ENCODE data around the gene NOS1. TPM values are rescaled to one million over a fixed set of nuclear protein-coding genes. Genes with fewer than 3 reads are reported as not detected.

The NOS1 gene
- polyA plus RNA-seq, 1 experiment = not detected

DNA sequence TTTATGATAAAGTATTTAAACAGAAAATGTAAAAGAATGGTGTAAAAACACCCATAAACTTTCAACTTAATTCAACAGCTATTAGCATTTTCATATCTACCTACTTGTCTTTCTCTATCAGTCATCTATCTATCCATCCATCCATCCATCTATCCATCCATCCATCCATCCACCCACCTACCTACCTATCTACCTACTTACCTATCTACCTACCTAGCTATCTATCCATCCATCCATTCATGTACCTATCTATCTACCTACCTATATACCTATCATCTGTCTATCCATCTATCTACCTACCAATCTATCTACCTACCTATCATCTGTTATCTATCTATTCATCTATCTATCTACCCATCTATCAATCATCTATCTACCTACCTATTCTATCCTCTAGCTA lies 8.5 kb downstream of the NOS1 start:
- Histone ChIP-seq H3K27me3 (ENCODE audit: control insufficient read depth, insufficient read depth, low read length) (no peaks in the 10 kb centered on the region), H3K9me3 (ENCODE audit: control insufficient read depth, insufficient read depth, low read length) (peaks cover 13% of the 10 kb centered on the region), H3K4me3 (ENCODE audit: low read depth, low read length) (no peak overlapping the region), H3K27ac (ENCODE audit: low read depth, low read length) (no peak overlapping the region)
- ChIA-PET POLR2A (no interaction called here), CTCF (no interaction called here)
- TF ChIP-seq, protein P1, sequence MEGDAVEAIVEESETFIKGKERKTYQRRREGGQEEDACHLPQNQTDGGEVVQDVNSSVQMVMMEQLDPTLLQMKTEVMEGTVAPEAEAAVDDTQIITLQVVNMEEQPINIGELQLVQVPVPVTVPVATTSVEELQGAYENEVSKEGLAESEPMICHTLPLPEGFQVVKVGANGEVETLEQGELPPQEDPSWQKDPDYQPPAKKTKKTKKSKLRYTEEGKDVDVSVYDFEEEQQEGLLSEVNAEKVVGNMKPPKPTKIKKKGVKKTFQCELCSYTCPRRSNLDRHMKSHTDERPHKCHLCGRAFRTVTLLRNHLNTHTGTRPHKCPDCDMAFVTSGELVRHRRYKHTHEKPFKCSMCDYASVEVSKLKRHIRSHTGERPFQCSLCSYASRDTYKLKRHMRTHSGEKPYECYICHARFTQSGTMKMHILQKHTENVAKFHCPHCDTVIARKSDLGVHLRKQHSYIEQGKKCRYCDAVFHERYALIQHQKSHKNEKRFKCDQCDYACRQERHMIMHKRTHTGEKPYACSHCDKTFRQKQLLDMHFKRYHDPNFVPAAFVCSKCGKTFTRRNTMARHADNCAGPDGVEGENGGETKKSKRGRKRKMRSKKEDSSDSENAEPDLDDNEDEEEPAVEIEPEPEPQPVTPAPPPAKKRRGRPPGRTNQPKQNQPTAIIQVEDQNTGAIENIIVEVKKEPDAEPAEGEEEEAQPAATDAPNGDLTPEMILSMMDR (IDR thresholded peaks at IDR 0.05; ENCODE audit: low read depth, low read length) = no peak
- DNase-seq (ENCODE audit: low read depth, low spot score) = no peak

DNA sequence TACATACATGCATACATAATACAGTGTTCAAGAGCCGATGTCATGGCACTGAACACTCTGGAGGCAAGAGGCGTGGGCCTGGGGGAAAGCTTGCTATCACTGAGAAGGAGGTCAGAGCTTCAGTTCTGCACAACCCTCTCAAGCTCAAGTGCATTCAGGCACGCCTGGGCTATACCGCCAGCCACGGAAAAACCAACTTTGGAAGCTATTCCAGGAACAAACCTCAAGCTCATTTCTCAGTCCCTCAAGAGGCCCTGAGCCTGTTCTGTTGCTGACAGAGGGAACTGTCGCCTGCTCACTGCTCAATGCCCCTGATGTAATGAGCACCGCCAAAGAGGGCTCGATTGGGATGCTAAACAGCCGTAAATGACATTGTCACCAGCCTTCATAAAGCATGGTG lies 9.2 kb downstream of the NOS1 start:
- Histone ChIP-seq H3K27me3 (ENCODE audit: control insufficient read depth, insufficient read depth, low read length) (no peaks in the 10 kb centered on the region), H3K9me3 (ENCODE audit: control insufficient read depth, insufficient read depth, low read length) (peaks cover 18% of the 10 kb centered on the region), H3K27ac (ENCODE audit: low read depth, low read length) (no peak overlapping the region), H3K4me3 (ENCODE audit: low read depth, low read length) (no peak overlapping the region)
- ChIA-PET POLR2A (no interaction called here), CTCF (no interaction called here)
- DNase-seq (ENCODE audit: low read depth, low spot score) = no peak
- TF ChIP-seq, protein P1 (IDR thresholded peaks at IDR 0.05; ENCODE audit: low read depth, low read length) = no peak

DNA sequence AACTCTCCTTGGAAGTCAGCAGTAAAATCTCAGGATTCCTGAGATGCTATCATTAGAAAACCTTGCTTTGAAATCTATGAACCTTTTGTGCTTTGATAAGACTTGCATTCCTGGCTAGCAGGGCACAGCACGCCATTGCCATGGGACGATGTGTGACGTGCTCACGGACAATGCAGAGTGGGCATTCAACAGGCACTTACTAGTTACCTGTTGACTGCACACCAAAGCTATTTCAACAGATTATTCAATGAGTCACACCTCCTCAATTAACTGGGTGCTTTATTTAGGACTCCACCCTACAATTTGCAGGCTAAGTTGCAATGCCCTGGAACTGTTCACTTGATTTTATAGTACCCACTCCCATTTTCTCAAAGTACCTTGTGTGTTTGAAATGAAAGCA lies 11.3 kb downstream of the NOS1 start:
- POLR2A ChIA-PET = no interaction called here
- Histone ChIP-seq H3K27ac (ENCODE audit: low read depth, low read length) (no peak overlapping the region), H3K9me3 (ENCODE audit: control insufficient read depth, insufficient read depth, low read length) (peaks cover 23% of the 10 kb centered on the region), H3K4me3 (ENCODE audit: low read depth, low read length) (no peak overlapping the region), H3K27me3 (ENCODE audit: control insufficient read depth, insufficient read depth, low read length) (no peaks in the 10 kb centered on the region)
- TF ChIP-seq, protein P1 (IDR thresholded peaks at IDR 0.05; ENCODE audit: low read depth, low read length) = no peak
- no peak for DNase-seq (ENCODE audit: low read depth, low spot score)
- CTCF ChIA-PET = no interaction called here

DNA sequence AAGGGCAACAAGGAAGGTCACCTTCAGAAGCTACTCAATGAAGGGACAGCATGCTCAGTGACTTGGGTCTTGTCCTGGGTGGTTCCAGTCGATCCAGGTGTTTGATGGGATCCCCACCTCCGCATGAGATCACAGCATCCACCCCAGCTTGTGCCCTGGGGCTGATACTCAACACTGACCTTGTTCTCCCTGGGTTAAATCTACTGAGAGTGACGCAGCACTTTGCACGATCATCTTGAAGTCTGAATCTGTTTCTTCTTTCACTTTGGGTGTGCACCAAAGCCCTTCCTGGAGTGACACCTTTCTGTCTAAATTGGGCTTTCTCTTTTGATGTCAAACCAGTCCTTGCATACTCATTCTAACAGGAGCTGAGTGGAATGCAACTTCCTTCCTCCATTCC lies 13.8 kb downstream of the NOS1 start:
- H3K9me3 ChIP-seq (ENCODE audit: control insufficient read depth, insufficient read depth, low read length) = peaks cover 26% of the 10 kb centered on the region
- TF ChIP-seq, protein P1 (IDR thresholded peaks at IDR 0.05; ENCODE audit: low read depth, low read length) = no peak
- DNase-seq (ENCODE audit: low read depth, low spot score) = no peak
- POLR2A ChIA-PET = no interaction called here
- no peak overlapping the region for H3K4me3 ChIP-seq (ENCODE audit: low read depth, low read length)
- no peak overlapping the region for H3K27ac ChIP-seq (ENCODE audit: low read depth, low read length)
- no peaks in the 10 kb centered on the region for H3K27me3 ChIP-seq (ENCODE audit: control insufficient read depth, insufficient read depth, low read length)
- CTCF ChIA-PET = interaction anchor here (0.7 kb wide), 1 partner anchor 49 kb away, joined by 9 read pairs; no protein-coding TSS in a partner anchor

DNA sequence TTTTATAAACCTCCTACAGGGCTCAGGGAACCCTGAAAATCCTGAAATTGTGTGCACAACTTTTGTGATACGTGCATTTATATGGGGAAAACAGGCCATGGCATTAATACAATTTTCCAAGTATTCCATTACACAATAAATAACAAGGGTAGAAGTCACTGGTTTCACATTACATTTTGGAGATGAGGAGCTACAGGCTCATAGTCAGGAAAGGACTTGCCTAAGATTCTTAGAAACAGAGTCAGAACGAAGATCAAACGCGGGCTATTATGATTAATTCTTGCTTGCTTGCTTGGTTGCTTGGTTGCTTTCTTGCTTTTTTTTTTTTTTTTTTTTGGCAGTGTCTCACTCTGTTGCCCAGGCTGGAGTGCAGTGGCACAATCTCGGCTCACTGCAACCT lies 16.7 kb downstream of the NOS1 start:
- Histone ChIP-seq H3K27ac (ENCODE audit: low read depth, low read length) (no peak overlapping the region), H3K4me3 (ENCODE audit: low read depth, low read length) (no peak overlapping the region), H3K9me3 (ENCODE audit: control insufficient read depth, insufficient read depth, low read length) (peaks cover 32% of the 10 kb centered on the region), H3K27me3 (ENCODE audit: control insufficient read depth, insufficient read depth, low read length) (no peaks in the 10 kb centered on the region)
- DNase-seq (ENCODE audit: low read depth, low spot score) = no peak
- POLR2A ChIA-PET = no interaction called here
- CTCF ChIA-PET = no interaction called here
- TF ChIP-seq, protein P1 (IDR thresholded peaks at IDR 0.05; ENCODE audit: low read depth, low read length) = no peak

Measured in AG04450 (cell line).